Muscle of arm (tissue), 12 donors: ENCODE measurements around the gene NECTIN1. TPM values are rescaled to one million over a fixed set of nuclear protein-coding genes. Genes with fewer than 3 reads are reported as not detected.

Source experiments
- DNase-seq: peaks from one replicate; pipeline ENCODE4 v3.0.0-alpha.2; 2013
- polyA plus RNA-seq, 12 donors: library from polyadenylated mRNA; unstranded; fragments of 120-200 nt; gene quantifications; one replicate each; pipeline ENCODE4 v1.2.1, GENCODE V29; 2013; ENCODE audit not compliant: insufficient read length in 12 of 12

Gene NECTIN1
- polyA plus RNA-seq, 12 donors: 18.6 to 64.4 (median 25.1) TPM; not detected in 1

- DNase-seq: no peak
Measured at GRCh38 chr11:119758291-119758690, 29.3 kb upstream of the NECTIN1 start.

- no peak for DNase-seq
Measured at GRCh38 chr11:119757378-119757777, 28.4 kb upstream of the NECTIN1 start.

GRCh38 chr11:119756169-119756865, 27.3 kb upstream of the NECTIN1 start:
- DNase-seq: no peak

- DNase-seq: no peak
Measured at GRCh38 chr11:119755356-119756071, 26.5 kb upstream of the NECTIN1 start.

- no peak for DNase-seq
Measured at GRCh38 chr11:119754656-119755355, 25.8 kb upstream of the NECTIN1 start.

GRCh38 chr11:119754199-119754598, 25.2 kb upstream of the NECTIN1 start:
- no peak for DNase-seq

GRCh38 chr11:119752946-119753345, 23.9 kb upstream of the NECTIN1 start:
- DNase-seq: peak; percentile 30

- no peak for DNase-seq
Measured at GRCh38 chr11:119752345-119752871, 23.4 kb upstream of the NECTIN1 start.

- no peak for DNase-seq
Measured at GRCh38 chr11:119750056-119750455, 21.1 kb upstream of the NECTIN1 start.

GRCh38 chr11:119749006-119749565, 20.1 kb upstream of the NECTIN1 start:
- DNase-seq: no peak

- DNase-seq: no peak
Measured at GRCh38 chr11:119747868-119748660, 19.1 kb upstream of the NECTIN1 start.

- DNase-seq: no peak
Measured at GRCh38 chr11:119745776-119746535, 17.0 kb upstream of the NECTIN1 start.

GRCh38 chr11:119745112-119745511, 16.1 kb upstream of the NECTIN1 start:
- DNase-seq: no peak

- DNase-seq: no peak
Measured at GRCh38 chr11:119744577-119744976, 15.6 kb upstream of the NECTIN1 start.

GRCh38 chr11:119743006-119743405, 14.0 kb upstream of the NECTIN1 start:
- no peak for DNase-seq

GRCh38 chr11:119742263-119742861, 13.4 kb upstream of the NECTIN1 start:
- DNase-seq: peak; percentile 50

GRCh38 chr11:119741369-119742262, 12.6 kb upstream of the NECTIN1 start:
- DNase-seq: no peak

- DNase-seq: no peak
Measured at GRCh38 chr11:119739975-119740374, 11.0 kb upstream of the NECTIN1 start.
